GM21529 (cell line): ENCODE results near the gene MPV17.
"Not testable (repeated sequence)": the region's sequence is repeated elsewhere in the genome, so short reads cannot be mapped to it uniquely, and the experiment has no call there.

Experiments
- ATAC-seq: cut with Tn5 transposase; IDR thresholded peaks from one replicate; pipeline ENCODE4 v1.9.1; 2021; ENCODE audit not compliant: unreplicated experiment

Gene MPV17

GRCh38 chr2:27268296-27268695 lies 54.6 kb downstream of the MPV17 start:
- ATAC-seq = not testable (repeated sequence)

- no peak for ATAC-seq
Observed at GRCh38 chr2:27265536-27265870, 57.4 kb downstream of the MPV17 start.

- peak; percentile 55 for ATAC-seq
Observed at GRCh38 chr2:27264753-27265535, 58.0 kb downstream of the MPV17 start.

- ATAC-seq = no peak
Observed at GRCh38 chr2:27264253-27264752, 58.6 kb downstream of the MPV17 start.

- ATAC-seq = no peak
Observed at GRCh38 chr2:27263287-27264252, 59.3 kb downstream of the MPV17 start.

- no peak for ATAC-seq
Observed at GRCh38 chr2:27262379-27263286, 60.3 kb downstream of the MPV17 start, which contains the start of gene SLC30A3. SLC30A3 (minus strand) TSS chr2:27263047; CDS start chr2:27262906, 141 bp downstream.

- no peak for ATAC-seq
Observed at GRCh38 chr2:27261926-27262298, 61.0 kb downstream of the MPV17 start.

GRCh38 chr2:27261241-27261925 lies 61.5 kb downstream of the MPV17 start:
- no peak for ATAC-seq
